ENCODE measurements around the gene CREB1.

CREB1 gene

GRCh38 chr2:207529330-207530159 is at the start of gene CREB1:
Gene CREB1 (plus strand): TSS chr2:207529962. CDS start chr2:207555636, 25,674 bp downstream.
- TF ChIP-seq CTCF (IDR thresholded peaks at IDR 0.05; ENCODE audit: insufficient read depth, low read length, missing control alignments): peak; percentile 29
- peak; percentile 92 for DNase-seq (ENCODE audit: low read depth, low spot score)
- peak within 1 kb of the TSS; percentile 97 for H3K4me3 ChIP-seq (ENCODE audit: low read depth, low read length)
- ChIA-PET CTCF (interaction anchor here (0.9 to 1.0 kb wide), 4 partner anchors 12 to 55 kb away, joined by 3 to 6 read pairs (median 4); no protein-coding TSS in a partner anchor), POLR2A (interaction anchor here (0.5 to 2.1 kb wide), 22 partner anchors 9 to 1326 kb away, joined by 3 to 18 read pairs (median 4); partner anchors contain the start of genes CCNYL1, FASTKD2, KLF7 and MDH1B)

GRCh38 chr2:207480521-207481040 is 49.2 kb upstream of the CREB1 start:
- H3K4me3 ChIP-seq (ENCODE audit: low read depth, low read length): no peak overlapping the region
- TF ChIP-seq CTCF (IDR thresholded peaks at IDR 0.05; ENCODE audit: insufficient read depth, low read length, missing control alignments): no peak
- ChIA-PET POLR2A (no interaction called here), CTCF (interaction anchor here (0.6 to 1.9 kb wide), 5 partner anchors 8 to 680 kb away, joined by 3 to 4 read pairs (median 3); no protein-coding TSS in a partner anchor)
- no peak for DNase-seq (ENCODE audit: low read depth, low spot score)

- DNase-seq (ENCODE audit: low read depth, low spot score): no peak
Measured at GRCh38 chr2:207481924-207482323, 47.8 kb upstream of the CREB1 start.

GRCh38 chr2:207482630-207483029 is 47.1 kb upstream of the CREB1 start:
- H3K4me3 ChIP-seq (ENCODE audit: low read depth, low read length): no peak overlapping the region
- peak; percentile 50 for DNase-seq (ENCODE audit: low read depth, low spot score)
- TF ChIP-seq CTCF (IDR thresholded peaks at IDR 0.05; ENCODE audit: insufficient read depth, low read length, missing control alignments): no peak
- ChIA-PET POLR2A (no interaction called here), CTCF (no interaction called here)

More at GRCh38 chr2:207481924-207482323, 47.8 kb upstream of the CREB1 start:
- CTCF ChIA-PET: interaction anchor here (0.7 kb wide), 1 partner anchor 681 kb away, joined by 3 read pairs; no protein-coding TSS in a partner anchor
- POLR2A ChIA-PET: no interaction called here
- no peak overlapping the region for H3K4me3 ChIP-seq (ENCODE audit: low read depth, low read length)
- no peak for TF ChIP-seq CTCF (IDR thresholded peaks at IDR 0.05; ENCODE audit: insufficient read depth, low read length, missing control alignments)

- POLR2A ChIA-PET: interaction anchor here (0.7 kb wide), 1 partner anchor 662 kb away, joined by 3 read pairs; no protein-coding TSS in a partner anchor
- no peak for TF ChIP-seq CTCF (IDR thresholded peaks at IDR 0.05; ENCODE audit: insufficient read depth, low read length, missing control alignments)
- no peak overlapping the region for H3K4me3 ChIP-seq (ENCODE audit: low read depth, low read length)
- DNase-seq (ENCODE audit: low read depth, low spot score): no peak
- CTCF ChIA-PET: no interaction called here
Measured at GRCh38 chr2:207483066-207483465, 46.7 kb upstream of the CREB1 start.

- CTCF ChIA-PET: no interaction called here
- POLR2A ChIA-PET: interaction anchor here (0.7 kb wide), 1 partner anchor 662 kb away, joined by 3 read pairs; no protein-coding TSS in a partner anchor
Measured at GRCh38 chr2:207483477-207483876, 46.3 kb upstream of the CREB1 start.

More at GRCh38 chr2:207483477-207483876, 46.3 kb upstream of the CREB1 start:
- TF ChIP-seq CTCF (IDR thresholded peaks at IDR 0.05; ENCODE audit: insufficient read depth, low read length, missing control alignments): no peak
- DNase-seq (ENCODE audit: low read depth, low spot score): no peak
- no peak overlapping the region for H3K4me3 ChIP-seq (ENCODE audit: low read depth, low read length)

All from AG04449 (cell line).